ENCODE measurements around the gene BAMBI. TPM values are rescaled to one million over a fixed set of nuclear protein-coding genes. Genes with fewer than 3 reads are reported as not detected.

BAMBI gene
- total RNA-seq, 1 experiment from 2014 or later = 6.2 TPM

GRCh38 chr10:28730031-28730778 lies 52.9 kb downstream of the BAMBI start:
- ChIA-PET CTCF (interaction anchor here (0.6 kb wide), 1 partner anchor 105 kb away, joined by 3 read pairs; no protein-coding TSS in a partner anchor), RAD21 (ENCODE audit: low non-redundant PET in 1 of 2, low total read pairs in 2 of 2, uncharacterized antibody in 2 of 2, unreplicated experiment in 2 of 2) (no interaction called here), POLR2A (no interaction called here)
- Histone ChIP-seq H3K27ac (ENCODE audit: low read depth, low read length) (no peak overlapping the region), H3K79me2 (ENCODE audit: insufficient read depth, low read length) (no peaks in the 10 kb centered on the region), H3K4me3 (replicated peaks in 1 of 2; ENCODE audit: low read depth in 1 of 2, low read length in 2 of 2) (no peak overlapping the region), H3K4me2 (ENCODE audit: low read length) (no peak overlapping the region), H3K4me1 (ENCODE audit: control insufficient read depth in 1 of 2, insufficient read depth in 2 of 2, low read length in 2 of 2) (peaks cover 2 to 7% of the 10 kb centered on the region in 2 experiments; a peak in 1 of 4 replicates), H4K20me1 (ENCODE audit: insufficient read depth) (no peaks in the 10 kb centered on the region), H3K9me3 (ENCODE audit: control insufficient read depth in 1 of 2, insufficient read depth in 1 of 2, low read depth in 1 of 2, low read length in 2 of 2) (0 out of 4 replicates have a peak, but pooled peaks cover 0 to 6% of the 10 kb centered on the region in 2 experiments), H2AFZ (ENCODE audit: low read depth, low read length, poor library complexity, severe bottlenecking) (no peak overlapping the region), H3K9ac (ENCODE audit: low read length) (no peak overlapping the region), H3K36me3 (ENCODE audit: control insufficient read depth in 1 of 2, insufficient read depth in 2 of 2, low read length in 2 of 2) (no peaks in the 10 kb centered on the region), H3K27me3 (ENCODE audit: insufficient read depth, low read length) (no peaks in the 10 kb centered on the region), H3K9me2 (ENCODE audit: insufficient read depth) (no peaks in the 10 kb centered on the region)
- no peak for DNase-seq (ENCODE audit: low read depth, low spot score)
- no peak for ATAC-seq
- intact Hi-C loops (cut with micrococcal nuclease) = no loop called here
- no peak for TF ChIP-seq POLR2AphosphoS5 (IDR thresholded peaks at IDR 0.05; ENCODE audit: low read depth, low read length)
- no peak for TF ChIP-seq CEBPB (IDR thresholded peaks at IDR 0.05; ENCODE audit: low read depth)
- no peak for TF ChIP-seq ELF1 (IDR thresholded peaks at IDR 0.05; ENCODE audit: borderline replicate concordance, low read depth)
- TF ChIP-seq, protein P1, sequence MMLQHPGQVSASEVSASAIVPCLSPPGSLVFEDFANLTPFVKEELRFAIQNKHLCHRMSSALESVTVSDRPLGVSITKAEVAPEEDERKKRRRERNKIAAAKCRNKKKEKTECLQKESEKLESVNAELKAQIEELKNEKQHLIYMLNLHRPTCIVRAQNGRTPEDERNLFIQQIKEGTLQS (IDR thresholded peaks at IDR 0.05) = no peak
- TF ChIP-seq, protein P2, sequence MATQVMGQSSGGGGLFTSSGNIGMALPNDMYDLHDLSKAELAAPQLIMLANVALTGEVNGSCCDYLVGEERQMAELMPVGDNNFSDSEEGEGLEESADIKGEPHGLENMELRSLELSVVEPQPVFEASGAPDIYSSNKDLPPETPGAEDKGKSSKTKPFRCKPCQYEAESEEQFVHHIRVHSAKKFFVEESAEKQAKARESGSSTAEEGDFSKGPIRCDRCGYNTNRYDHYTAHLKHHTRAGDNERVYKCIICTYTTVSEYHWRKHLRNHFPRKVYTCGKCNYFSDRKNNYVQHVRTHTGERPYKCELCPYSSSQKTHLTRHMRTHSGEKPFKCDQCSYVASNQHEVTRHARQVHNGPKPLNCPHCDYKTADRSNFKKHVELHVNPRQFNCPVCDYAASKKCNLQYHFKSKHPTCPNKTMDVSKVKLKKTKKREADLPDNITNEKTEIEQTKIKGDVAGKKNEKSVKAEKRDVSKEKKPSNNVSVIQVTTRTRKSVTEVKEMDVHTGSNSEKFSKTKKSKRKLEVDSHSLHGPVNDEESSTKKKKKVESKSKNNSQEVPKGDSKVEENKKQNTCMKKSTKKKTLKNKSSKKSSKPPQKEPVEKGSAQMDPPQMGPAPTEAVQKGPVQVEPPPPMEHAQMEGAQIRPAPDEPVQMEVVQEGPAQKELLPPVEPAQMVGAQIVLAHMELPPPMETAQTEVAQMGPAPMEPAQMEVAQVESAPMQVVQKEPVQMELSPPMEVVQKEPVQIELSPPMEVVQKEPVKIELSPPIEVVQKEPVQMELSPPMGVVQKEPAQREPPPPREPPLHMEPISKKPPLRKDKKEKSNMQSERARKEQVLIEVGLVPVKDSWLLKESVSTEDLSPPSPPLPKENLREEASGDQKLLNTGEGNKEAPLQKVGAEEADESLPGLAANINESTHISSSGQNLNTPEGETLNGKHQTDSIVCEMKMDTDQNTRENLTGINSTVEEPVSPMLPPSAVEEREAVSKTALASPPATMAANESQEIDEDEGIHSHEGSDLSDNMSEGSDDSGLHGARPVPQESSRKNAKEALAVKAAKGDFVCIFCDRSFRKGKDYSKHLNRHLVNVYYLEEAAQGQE (IDR thresholded peaks at IDR 0.05; ENCODE audit: low read depth) = no peak
- TF ChIP-seq EZH2phosphoT487 (IDR thresholded peaks at IDR 0.05; ENCODE audit: borderline replicate concordance) = no peak
- TF ChIP-seq JUND (IDR thresholded peaks at IDR 0.05) = no peak
- no peak for TF ChIP-seq SRF (IDR thresholded peaks at IDR 0.05; ENCODE audit: low read depth)
- no peak for TF ChIP-seq CBX3 (IDR thresholded peaks at IDR 0.05; ENCODE audit: low read depth)
- TF ChIP-seq YY1 (IDR thresholded peaks at IDR 0.05; ENCODE audit: extremely low read depth, insufficient replicate concordance, low read depth, low read length) = no peak
- TF ChIP-seq SP1 (IDR thresholded peaks at IDR 0.05; ENCODE audit: low read depth) = no peak
- TF ChIP-seq, protein P3, sequence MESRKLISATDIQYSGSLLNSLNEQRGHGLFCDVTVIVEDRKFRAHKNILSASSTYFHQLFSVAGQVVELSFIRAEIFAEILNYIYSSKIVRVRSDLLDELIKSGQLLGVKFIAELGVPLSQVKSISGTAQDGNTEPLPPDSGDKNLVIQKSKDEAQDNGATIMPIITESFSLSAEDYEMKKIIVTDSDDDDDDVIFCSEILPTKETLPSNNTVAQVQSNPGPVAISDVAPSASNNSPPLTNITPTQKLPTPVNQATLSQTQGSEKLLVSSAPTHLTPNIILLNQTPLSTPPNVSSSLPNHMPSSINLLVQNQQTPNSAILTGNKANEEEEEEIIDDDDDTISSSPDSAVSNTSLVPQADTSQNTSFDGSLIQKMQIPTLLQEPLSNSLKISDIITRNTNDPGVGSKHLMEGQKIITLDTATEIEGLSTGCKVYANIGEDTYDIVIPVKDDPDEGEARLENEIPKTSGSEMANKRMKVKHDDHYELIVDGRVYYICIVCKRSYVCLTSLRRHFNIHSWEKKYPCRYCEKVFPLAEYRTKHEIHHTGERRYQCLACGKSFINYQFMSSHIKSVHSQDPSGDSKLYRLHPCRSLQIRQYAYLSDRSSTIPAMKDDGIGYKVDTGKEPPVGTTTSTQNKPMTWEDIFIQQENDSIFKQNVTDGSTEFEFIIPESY (IDR thresholded peaks at IDR 0.05; ENCODE audit: extremely low read depth, insufficient replicate concordance, low read length) = no peak
- no peak for TF ChIP-seq CTCF (IDR thresholded peaks at IDR 0.05 in 2 of 3, conservative IDR thresholded peaks at IDR 0.05 in 1 of 3; ENCODE audit: borderline replicate concordance in 1 of 3, insufficient read depth in 1 of 3, low read depth in 2 of 3, low read length in 2 of 3)
- TF ChIP-seq EGR1 (IDR thresholded peaks at IDR 0.05; ENCODE audit: low read depth) = no peak
- no TSS peak for BruUV-seq (replicated peaks)
